ENCODE results near the gene GLI3. TPM values are rescaled to one million over a fixed set of nuclear protein-coding genes. Genes with fewer than 3 reads are reported as not detected.

The GLI3 gene
- total RNA-seq, 4 donors from 2014 or later, result 8.6 to 12.6 (median 8.7) TPM

DNA sequence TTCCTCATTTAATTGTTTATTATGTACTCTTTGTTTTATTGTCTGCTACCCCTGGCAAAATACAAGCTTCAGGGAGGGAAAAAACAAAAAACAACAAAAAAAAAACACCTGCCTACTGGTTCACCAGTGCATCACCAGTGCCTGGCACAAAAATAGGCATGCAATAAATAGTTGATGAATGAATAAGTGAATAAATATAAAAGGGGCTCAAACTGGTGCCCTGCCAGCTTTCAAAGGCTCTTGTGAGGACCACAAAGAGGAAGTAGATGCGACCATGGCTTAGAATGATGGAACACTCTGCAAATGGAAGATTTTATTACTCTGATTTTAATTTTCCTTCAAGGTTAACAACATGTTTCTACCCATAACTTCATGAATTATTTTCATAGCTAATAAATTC, 321.1 kb downstream of the GLI3 start:
- TF ChIP-seq, protein P1, sequence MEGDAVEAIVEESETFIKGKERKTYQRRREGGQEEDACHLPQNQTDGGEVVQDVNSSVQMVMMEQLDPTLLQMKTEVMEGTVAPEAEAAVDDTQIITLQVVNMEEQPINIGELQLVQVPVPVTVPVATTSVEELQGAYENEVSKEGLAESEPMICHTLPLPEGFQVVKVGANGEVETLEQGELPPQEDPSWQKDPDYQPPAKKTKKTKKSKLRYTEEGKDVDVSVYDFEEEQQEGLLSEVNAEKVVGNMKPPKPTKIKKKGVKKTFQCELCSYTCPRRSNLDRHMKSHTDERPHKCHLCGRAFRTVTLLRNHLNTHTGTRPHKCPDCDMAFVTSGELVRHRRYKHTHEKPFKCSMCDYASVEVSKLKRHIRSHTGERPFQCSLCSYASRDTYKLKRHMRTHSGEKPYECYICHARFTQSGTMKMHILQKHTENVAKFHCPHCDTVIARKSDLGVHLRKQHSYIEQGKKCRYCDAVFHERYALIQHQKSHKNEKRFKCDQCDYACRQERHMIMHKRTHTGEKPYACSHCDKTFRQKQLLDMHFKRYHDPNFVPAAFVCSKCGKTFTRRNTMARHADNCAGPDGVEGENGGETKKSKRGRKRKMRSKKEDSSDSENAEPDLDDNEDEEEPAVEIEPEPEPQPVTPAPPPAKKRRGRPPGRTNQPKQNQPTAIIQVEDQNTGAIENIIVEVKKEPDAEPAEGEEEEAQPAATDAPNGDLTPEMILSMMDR (IDR thresholded peaks at IDR 0.05), result no peak
- TF ChIP-seq POLR2A (IDR thresholded peaks at IDR 0.05) (no peak), EP300 (IDR thresholded peaks at IDR 0.05) (no peak)
- Histone ChIP-seq H3K4me3 (no peak overlapping the region), H3K4me1 (peaks cover 0 to 17% (median 0%) of the 10 kb centered on the region in 4 donors), H3K27me3 (no peaks in the 10 kb centered on the region), H3K27ac (peak overlapping the region in 2 of 4 donors; percentile 11 to 61), H3K9me3 (no peaks in the 10 kb centered on the region), H3K36me3 (no peaks in the 10 kb centered on the region)
- 79 to 86% methylated on average over 1 of the region's 1 CpG for WGBS, 2 donors
- no peak for DNase-seq (ENCODE audit: low spot score in 2 of 2)

DNA sequence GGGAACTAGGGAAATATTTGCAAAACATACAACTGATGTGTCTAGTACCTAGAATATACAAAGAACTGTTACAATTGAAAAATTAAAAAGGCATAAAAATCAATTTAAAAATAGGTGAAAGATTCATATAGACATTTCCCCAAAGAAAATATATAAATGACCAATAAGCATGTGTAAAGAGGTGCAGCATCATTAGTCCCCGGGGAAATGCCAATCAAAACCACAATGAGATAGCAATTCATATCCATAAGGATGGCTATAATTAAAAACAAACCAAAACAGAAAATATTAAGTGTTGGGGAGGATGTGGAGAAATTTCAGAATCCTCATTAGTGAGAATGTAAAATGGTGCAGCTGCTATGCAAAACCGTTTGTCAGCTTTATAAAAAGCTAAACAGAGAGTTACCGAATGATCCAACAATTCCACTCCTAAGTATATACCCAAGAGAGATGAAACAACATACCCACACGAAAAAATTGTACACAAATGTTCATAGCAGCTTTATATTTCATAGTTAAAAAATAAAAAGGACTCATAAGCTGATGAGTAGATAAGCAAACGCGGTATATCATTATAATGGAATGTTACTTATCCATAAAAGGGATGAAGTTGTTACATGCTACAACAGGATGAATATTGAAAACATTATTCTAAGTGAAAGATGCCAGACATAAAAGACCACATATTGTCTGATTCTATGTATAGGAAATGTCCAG, 324.0 kb downstream of the GLI3 start:
- H3K4me3 ChIP-seq, result no peak overlapping the region
- H3K4me1 ChIP-seq, result peaks cover 0 to 17% (median 0%) of the 10 kb centered on the region in 4 donors
- DNase-seq (ENCODE audit: low spot score in 2 of 2), result no peak
- WGBS, 2 donors, result 83 to 84% methylated on average over 6 of the region's 6 CpGs
- no peaks in the 10 kb centered on the region for H3K9me3 ChIP-seq
- TF ChIP-seq POLR2A (IDR thresholded peaks at IDR 0.05), result no peak
- no peak for TF ChIP-seq EP300 (IDR thresholded peaks at IDR 0.05)
- TF ChIP-seq, protein P1 (IDR thresholded peaks at IDR 0.05), result no peak
- no peaks in the 10 kb centered on the region for H3K36me3 ChIP-seq
- no peaks in the 10 kb centered on the region for H3K27me3 ChIP-seq
- H3K27ac ChIP-seq, result no peak overlapping the region

DNA sequence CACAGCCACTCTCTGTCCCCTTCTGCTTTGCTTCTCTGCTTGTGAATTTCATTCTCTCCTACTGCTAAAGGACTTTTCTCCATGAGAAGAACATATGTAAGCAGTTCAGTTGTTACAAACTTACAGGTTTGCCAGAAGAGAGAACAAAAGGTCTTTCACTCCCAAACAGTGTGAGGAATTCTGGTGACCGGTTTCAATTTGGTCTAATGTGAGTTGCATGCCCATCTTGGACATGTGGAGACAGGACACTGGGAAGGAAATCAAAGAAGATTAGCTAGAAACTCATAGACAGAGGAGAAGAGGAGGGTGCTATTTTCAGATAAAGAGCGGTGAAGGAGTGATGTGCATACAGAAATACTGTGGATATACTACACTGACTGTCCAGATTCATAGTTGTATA, 324.6 kb downstream of the GLI3 start:
- H3K27ac ChIP-seq, result no peak overlapping the region
- DNase-seq (ENCODE audit: low spot score in 2 of 2), result no peak
- no peaks in the 10 kb centered on the region for H3K36me3 ChIP-seq
- WGBS, 2 donors, result 65 to 66% methylated on average over 2 of the region's 2 CpGs
- no peak overlapping the region for H3K4me3 ChIP-seq
- H3K27me3 ChIP-seq, result no peaks in the 10 kb centered on the region
- H3K9me3 ChIP-seq, result no peaks in the 10 kb centered on the region
- TF ChIP-seq EP300 (IDR thresholded peaks at IDR 0.05) (no peak), POLR2A (IDR thresholded peaks at IDR 0.05) (no peak)
- TF ChIP-seq, protein P1 (IDR thresholded peaks at IDR 0.05), result no peak
- H3K4me1 ChIP-seq, result peaks cover 0 to 17% (median 0%) of the 10 kb centered on the region in 4 donors

DNA sequence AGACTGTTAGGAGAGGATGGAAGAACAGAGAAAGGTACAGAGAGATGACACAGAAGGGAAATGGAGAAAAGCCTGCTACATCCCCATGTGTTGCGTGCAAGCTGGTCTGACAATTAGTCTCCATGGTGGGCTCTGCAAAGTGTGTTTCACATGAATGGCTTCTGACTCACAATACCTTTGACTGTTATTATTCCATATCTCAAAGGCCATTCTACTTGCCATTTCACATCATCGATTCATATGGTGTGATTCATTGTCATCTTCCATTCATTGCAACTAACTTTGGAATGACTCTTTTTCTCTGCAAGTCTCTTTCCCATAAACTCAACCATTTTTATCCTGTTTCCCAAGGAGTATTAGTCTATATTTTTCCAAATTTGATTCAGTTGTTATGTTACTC, 325.2 kb downstream of the GLI3 start:
- TF ChIP-seq, protein P1 (IDR thresholded peaks at IDR 0.05), result no peak
- no peak for TF ChIP-seq EP300 (IDR thresholded peaks at IDR 0.05)
- 72 to 82% methylated on average over 2 of the region's 2 CpGs for WGBS, 2 donors
- Histone ChIP-seq H3K27ac (no peak overlapping the region), H3K4me3 (no peak overlapping the region), H3K27me3 (no peaks in the 10 kb centered on the region), H3K4me1 (peaks cover 0 to 13% (median 0%) of the 10 kb centered on the region in 4 donors), H3K9me3 (no peaks in the 10 kb centered on the region), H3K36me3 (no peaks in the 10 kb centered on the region)
- DNase-seq (ENCODE audit: low spot score in 2 of 2), result no peak

Small RNA genes within 50 kb of the gene (small RNA-seq; reads per million reads assigned to genes)
- not detected for gene HMGN2P30

Data from tibial nerve (tissue), 4 donors.